SH-SY5Y (cell line): ENCODE data around the gene PPIP5K2.

ENCODE experiments used
- GATA2 ChIP-seq: IDR thresholded peaks from 2 replicates; pipeline ENCODE4 v1.6.1; 2011; ENCODE audit warnings: mild to moderate bottlenecking, low read depth, low read length
- GATA3 ChIP-seq: IDR thresholded peaks from 2 replicates; pipeline ENCODE4 v1.6.1; 2011; ENCODE audit warnings: low read depth, mild to moderate bottlenecking, low read length, moderate library complexity

PPIP5K2 gene

DNA sequence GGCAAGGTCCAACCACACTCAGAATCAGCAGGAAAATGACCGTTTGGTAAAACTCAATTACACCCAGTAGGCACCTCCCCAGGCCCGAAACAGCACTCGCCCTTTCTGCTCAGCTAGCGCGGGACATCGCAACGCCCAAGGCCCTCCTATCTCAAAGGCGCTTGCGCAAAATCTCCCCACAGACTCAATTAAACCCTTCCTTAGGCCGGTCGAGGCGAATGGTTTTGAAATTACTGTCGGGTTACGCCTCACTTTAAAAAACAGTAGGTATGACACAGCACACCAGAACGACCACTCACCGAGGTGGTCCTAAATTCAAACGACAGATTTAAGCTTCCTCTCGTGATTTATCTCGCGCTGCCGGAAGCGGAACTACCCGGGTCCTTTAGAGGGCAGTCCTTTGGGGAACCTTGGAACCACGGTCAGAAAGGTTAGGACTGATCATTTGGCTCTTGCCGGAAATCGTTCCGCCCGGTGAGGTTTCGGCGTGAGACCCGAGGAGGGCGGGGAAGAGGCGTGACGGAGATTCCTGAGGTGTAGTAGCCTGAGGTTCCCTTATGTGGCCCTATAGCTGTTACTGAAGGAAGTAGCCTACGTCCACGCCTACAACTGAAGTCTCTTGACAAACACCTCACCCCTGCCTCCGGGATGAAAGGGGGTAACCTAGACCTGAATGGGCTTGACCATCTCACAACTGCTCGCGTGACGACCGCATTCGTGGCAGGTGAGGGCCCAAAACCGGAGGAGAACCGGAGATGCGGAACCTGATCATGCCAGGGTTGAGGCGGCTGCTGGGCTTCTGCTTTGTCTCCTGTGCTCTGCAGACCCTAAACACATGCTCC lies at the start of gene PPIP5K2, which contains the start of gene GIN1:
Gene PPIP5K2 (plus strand): TSS at position 537 of the 842 bp plus-strand sequence. CDS start 9,289 bp downstream, outside the sequence.
Gene GIN1 (minus strand): TSS at position 374 of the 842 bp plus-strand sequence. CDS start 11,431 bp downstream, outside the sequence.
- no peak for TF ChIP-seq GATA3
- TF ChIP-seq GATA2, result peak; percentile 14; the same call in 1 of the 2 replicates

DNA sequence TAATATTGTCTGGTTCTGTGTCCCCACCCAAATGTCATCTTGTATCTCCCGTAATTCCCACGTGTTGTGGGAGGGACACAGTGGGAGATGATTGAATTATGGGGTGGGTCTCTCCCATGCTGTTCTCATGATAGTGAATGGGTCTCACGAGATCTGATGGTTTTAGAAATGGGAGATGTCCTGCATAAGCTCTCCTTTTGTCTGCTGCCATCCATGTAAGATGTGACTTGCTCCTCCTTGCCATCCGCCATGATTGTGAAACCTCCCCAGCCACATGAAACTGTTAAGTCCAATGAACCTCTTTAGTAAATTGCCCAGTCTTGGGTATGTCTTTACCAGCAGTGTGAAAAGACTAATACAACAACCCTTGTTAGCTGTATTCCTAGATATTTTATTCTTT lies 44.7 kb upstream of the PPIP5K2 start:
- TF ChIP-seq GATA3, result no peak
- no peak for TF ChIP-seq GATA2

DNA sequence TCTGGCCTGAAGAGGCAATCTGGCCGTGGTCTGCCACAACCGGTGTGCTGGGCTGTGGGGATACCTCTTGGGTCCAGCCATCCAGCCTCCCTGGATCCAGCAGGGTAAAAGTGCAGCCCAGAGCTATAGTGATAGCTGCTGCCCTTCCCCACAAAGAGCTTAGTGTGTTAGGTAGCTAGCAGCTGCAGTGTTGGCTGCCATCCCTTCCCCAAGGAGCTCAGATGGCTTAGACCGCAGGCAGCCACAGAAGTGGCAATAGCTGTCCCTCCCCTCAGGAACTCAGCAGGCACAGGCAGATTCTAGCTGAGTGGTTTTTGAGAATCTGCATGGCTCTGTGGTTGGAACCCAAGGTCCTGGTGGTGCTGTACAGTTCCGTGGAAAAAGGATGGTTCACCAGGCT lies 40.3 kb upstream of the PPIP5K2 start:
- TF ChIP-seq GATA3 (no peak), GATA2 (no peak)

DNA sequence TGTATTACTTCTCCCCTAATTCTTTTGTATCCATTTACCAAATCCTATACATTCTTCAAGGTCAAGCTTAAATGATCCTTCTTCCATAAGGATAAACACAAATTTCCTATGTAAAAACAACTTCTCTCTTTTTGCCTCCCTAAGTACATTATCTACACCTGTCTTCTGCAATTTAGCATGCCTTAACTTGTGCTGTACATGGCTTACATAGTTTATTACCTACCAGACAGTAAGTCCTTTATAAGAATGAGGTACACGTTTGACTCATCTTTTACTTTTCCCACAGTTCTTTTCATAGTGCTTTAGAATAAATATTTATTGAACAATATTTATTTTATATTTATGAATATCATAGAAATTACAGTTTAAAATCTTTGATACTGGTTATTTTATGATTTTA lies 33.6 kb upstream of the PPIP5K2 start:
- TF ChIP-seq GATA2 (no peak), GATA3 (no peak)

DNA sequence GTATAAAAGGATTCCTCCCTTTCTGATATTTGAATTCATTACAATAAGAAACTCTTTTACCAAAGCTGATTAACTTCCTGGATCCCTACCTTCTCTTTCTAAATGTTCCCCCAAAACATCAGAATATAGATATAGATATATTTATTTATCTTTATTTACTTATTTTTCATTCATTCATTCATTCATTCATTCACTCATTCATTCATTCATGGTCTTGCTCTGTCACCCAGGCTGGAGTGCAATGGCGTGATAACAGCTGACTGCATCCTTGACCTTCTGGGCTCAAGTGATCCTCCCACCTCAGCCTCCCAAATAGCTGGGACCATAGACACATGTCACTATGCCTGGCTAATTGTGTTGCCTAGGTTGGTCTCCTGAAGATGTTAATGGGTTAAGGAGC lies 30.8 kb upstream of the PPIP5K2 start:
- TF ChIP-seq GATA2, result no peak
- no peak for TF ChIP-seq GATA3

DNA sequence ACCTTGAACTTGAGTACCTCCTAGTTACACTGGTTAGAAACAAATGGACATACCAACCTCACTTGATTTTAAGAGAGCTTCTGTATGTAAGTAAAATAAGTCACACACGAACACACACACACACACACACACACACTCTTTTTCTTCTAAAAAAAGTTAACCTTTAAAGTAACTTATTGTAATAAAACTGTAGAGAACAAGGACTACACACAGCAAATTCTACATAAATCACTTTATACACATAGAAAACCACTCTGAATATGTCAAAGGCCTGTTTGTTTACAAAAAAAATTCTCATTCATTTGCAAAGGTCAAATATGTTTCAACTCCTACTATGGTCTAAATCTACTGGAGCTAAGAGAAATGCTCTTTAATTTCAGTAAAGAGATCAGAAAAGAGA lies 29.3 kb upstream of the PPIP5K2 start:
- TF ChIP-seq GATA3, result no peak
- no peak for TF ChIP-seq GATA2

DNA sequence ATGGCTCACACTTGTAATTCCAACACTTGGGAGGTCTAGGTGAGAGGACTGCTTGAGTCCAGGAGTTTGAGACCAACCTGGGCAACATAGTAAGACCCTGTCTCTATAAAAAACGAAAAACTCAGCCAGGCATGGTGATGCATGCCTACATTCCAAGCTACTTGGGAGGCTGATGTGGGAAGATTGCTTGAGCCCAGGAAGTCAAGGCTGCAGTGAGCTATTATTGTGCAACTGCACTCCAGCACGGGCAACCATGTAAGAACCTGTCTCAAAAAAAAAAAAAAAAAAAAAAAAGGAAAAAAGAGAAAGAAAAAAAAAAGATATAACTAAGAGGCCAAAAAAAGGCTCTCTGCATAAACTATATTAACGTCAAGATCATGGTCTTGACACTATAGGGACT lies 27.4 kb upstream of the PPIP5K2 start:
- no peak for TF ChIP-seq GATA2
- TF ChIP-seq GATA3, result no peak

DNA sequence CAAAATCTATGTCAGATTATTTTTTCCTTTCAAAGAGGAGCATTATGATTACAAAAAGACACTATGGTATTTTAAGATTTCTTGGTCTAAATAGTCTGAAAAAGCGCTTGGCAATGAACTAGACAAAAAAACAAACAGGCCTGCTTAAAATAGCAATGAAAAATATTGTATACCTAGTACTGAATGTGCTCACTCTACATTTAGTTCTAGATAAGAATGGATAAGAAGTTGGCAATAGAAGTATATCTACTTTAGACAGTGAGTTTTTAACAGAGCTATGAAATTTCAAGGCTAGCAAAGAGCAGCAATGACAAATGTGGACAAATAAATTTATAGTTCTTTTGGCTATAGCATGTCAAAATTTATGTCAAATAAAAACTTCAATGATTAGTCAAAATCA lies 26.4 kb upstream of the PPIP5K2 start:
- TF ChIP-seq GATA3 (no peak), GATA2 (no peak)

DNA sequence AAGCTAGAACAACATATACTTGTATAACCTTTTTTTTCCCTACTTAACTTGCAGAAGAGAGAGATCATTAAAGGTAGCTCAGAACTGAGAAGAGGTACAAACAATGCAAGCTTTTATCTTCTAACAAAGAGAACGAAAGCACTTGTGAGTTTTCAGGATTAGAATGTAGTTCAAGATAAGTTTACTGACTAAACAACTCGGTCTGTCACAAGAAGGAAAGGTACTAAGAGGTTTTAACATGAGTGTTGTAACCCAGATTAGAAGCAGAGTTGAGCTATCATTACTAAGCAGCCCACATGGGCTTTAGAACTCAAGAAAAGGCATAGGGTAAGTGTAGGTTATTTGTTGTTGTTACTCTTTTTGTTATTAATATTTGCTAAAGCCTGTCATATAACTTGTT lies 25.4 kb upstream of the PPIP5K2 start:
- TF ChIP-seq GATA3, result no peak
- no peak for TF ChIP-seq GATA2

DNA sequence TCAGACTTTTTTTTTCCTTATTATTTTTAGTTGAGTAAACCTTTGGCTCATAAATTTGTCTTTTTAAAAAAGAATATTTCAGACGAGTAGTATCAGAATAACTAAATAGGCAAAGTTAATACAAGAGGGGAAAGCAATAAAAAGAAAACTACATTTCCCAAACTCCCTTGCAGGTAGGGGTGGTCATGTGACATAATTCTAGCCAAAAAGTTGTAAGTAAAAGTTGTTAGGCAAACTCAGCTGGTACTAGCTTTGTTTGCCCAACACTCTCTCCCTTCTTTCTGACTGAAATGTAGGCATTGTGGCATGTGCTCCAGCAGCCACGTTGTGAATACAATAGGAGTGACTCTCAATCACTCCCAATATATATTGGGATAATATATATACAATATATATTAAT lies 21.1 kb upstream of the PPIP5K2 start:
- TF ChIP-seq GATA3, result no peak
- no peak for TF ChIP-seq GATA2

DNA sequence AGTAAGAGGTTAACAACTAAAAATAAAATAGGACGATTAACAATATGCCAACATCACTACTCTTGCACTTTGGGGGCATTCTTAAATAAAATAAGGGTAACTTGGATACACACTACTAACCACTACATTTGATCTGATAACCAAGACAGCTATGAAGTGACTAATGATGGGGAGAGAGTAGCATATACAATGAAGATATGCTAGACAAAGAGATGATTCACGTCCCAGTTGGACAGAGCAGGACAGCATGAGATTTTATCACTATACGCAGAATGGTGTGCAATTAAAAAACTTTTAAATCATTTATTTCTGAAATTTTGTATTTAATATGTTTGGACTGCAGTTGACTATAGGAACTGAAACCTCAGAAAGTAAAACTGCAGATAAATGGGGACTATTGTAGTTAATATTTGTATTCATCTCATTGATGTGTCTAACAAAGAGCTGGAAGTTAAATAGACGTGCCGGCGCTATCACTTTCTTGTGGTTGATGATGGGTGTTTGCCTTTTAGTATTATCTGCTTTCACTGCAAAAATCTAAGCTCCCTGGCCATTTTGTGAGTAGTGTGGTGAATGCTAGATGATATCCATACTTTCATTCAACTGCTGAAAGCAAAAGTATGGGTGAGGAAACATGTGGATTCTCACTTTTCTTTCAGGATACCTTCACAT lies 18.9 kb upstream of the PPIP5K2 start:
- TF ChIP-seq GATA2 (no peak), GATA3 (no peak)

DNA sequence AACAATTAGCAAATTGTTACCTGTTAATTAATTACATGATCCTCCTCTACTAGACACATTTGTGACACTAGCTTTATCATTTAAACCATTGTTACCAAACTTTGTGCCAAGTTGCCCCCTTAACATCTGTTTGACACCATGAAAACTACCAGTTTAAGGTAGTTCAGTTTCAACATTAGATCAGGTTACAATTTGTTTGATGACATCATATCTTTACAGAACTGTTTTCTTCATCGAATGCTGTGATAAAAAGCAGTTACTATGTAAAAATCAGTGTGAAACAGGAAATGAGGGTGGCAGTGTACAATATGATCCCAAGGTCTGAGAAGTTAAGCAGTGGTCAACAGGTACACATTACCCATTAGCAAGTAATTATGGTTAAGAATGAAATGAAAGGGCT lies 17.9 kb upstream of the PPIP5K2 start:
- TF ChIP-seq GATA3 (no peak), GATA2 (no peak)

DNA sequence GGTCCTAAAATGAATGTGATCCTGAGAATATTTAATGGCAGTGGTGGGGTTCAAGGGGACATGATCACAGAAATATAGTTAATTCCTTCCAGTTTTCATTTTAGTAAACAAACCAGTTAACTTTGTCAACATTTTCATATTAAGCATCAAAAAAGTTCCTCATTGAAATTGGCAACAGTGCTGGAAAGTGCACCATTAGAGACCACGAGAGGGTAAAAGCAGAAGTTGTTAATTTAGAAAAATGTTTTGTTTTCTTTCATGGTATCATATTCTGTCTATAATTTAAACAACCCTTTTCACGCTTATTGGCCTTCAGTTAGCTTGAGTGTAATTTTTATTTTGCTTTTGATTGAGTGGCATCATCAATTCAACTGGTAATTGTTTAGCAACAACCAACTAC lies 12.0 kb upstream of the PPIP5K2 start:
- TF ChIP-seq GATA2, result no peak

DNA sequence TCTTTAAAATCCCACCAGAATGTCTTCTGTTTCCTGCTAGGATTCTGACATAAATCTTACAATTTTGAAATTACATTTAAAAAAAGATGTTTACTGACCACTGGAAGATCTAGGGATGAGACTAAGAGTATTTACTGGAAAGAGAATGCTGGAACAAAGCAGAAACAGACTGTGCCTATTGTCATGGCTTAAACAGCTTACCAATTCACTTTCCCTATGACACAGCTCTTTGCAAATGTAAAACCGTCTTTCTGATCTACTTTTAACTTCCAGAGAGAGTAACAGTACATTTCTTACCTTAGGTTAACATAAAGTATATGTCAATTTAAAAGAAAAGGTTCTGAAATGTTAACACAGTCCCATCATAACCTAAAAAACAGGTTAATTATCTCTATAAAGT lies 10.8 kb upstream of the PPIP5K2 start:
- TF ChIP-seq GATA2 (no peak), GATA3 (no peak)

DNA sequence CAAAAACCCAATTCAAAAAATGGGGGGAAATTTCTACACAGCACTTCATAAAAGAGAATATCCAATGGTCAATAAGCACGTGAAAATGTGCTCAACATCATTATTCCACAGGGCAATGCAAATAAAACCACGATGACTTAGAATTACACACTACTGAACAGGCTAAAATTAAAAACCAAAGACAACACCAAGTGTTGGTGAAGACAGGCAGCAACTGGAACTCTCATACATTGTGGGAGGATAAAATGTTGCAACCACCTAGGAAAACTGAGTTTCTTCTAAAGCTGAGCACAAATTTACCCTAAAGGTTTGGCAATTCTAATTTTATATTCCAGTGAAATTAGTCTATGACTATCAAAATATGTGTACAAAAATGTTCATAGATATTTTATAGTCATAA lies 9.7 kb upstream of the PPIP5K2 start:
- no peak for TF ChIP-seq GATA3
- no peak for TF ChIP-seq GATA2

DNA sequence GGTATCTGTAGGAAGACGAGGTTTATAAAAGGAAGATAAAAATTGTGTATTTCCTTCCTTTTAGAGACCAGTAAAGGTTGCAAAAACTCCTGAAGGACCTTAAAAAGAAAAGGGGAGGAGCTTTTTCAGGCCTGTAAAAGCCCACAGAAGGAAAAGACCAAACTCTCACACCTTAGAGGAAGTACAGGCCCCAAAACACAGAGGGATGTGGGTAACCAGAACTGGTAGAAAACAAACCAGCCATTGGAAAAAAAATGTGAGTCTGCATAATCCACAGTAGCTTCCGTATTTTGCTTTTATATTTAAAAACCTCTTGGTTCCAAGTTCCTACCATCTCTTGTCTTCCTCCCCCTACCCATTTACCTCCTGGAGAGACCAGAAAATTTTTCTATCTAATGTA lies 8.6 kb upstream of the PPIP5K2 start:
- TF ChIP-seq GATA2 (no peak), GATA3 (no peak)
